Endodermal cell (in vitro differentiated cells): Measurements from ENCODE around the gene STX18. TPM values are rescaled to one million over a fixed set of nuclear protein-coding genes. Genes with fewer than 3 reads are reported as not detected.

Source experiments
- DNase-seq: peaks from one replicate; pipeline ENCODE4 v3.0.0-alpha.2; 2017
- H3K27ac ChIP-seq: 2 replicates; pipeline ENCODE4 v1.5.1; 2013; ENCODE audit warnings: mild to moderate bottlenecking, low read depth, low read length, moderate library complexity
- H3K27me3 ChIP-seq: 2 replicates; pipeline ENCODE4 v1.6.1; 2013; ENCODE audit warnings: mild to moderate bottlenecking, low read length, moderate library complexity; ENCODE audit not compliant: insufficient read depth, control insufficient read depth, poor library complexity, severe bottlenecking
- H3K36me3 ChIP-seq: 2 replicates; pipeline ENCODE4 v1.7.0; 2013; ENCODE audit warnings: mild to moderate bottlenecking, low read length, moderate library complexity; ENCODE audit not compliant: control insufficient read depth, insufficient read depth
- H3K4me1 ChIP-seq: one replicate; pipeline ENCODE4 v1.7.0; 2013; ENCODE audit warnings: low read length; ENCODE audit not compliant: control insufficient read depth, insufficient read depth
- H3K4me3 ChIP-seq: 2 replicates; pipeline ENCODE4 v1.5.1; 2013; ENCODE audit warnings: mild to moderate bottlenecking, low read length, moderate library complexity
- H3K9ac ChIP-seq: 2 replicates; pipeline ENCODE4 v1.6.1; 2013; ENCODE audit warnings: mild to moderate bottlenecking, low read length, moderate library complexity; ENCODE audit not compliant: poor library complexity, severe bottlenecking; ENCODE audit errors: extremely low read depth
- H3K9me3 ChIP-seq: 2 replicates; pipeline ENCODE4 v1.6.1; 2013; ENCODE audit warnings: mild to moderate bottlenecking, low read length, moderate library complexity; ENCODE audit not compliant: control insufficient read depth
- H3K27ac Mint-ChIP-seq: 2 replicates; pipeline ENCODE4 v1.8.0; 2020; ENCODE audit warnings: mixed read lengths
- H3K27me3 Mint-ChIP-seq: 2 replicates; pipeline ENCODE4 v1.8.0; 2021; ENCODE audit warnings: mild to moderate bottlenecking, mixed read lengths; ENCODE audit not compliant: insufficient read depth
- H3K36me3 Mint-ChIP-seq: 2 replicates; pipeline ENCODE4 v1.8.0; 2020; ENCODE audit warnings: low read depth, mixed read lengths
- H3K4me1 Mint-ChIP-seq: 2 replicates; pipeline ENCODE4 v1.8.0; 2020; ENCODE audit warnings: mixed read lengths
- H3K4me3 Mint-ChIP-seq: 2 replicates; pipeline ENCODE4 v1.8.0; 2020; ENCODE audit warnings: mild to moderate bottlenecking, moderate library complexity, mixed read lengths
- H3K9me3 Mint-ChIP-seq: 2 replicates; pipeline ENCODE4 v1.8.0; 2020; ENCODE audit warnings: mild to moderate bottlenecking, mixed read lengths
- WGBS, 2 experiments: methylation state at CpG; one replicate each; pipeline versions ENCODE4 v1.1.5 to v1.1.7; 2013; ENCODE audit warnings: missing lambda C conversion rate in 2 of 2, mixed read lengths in 1 of 2; ENCODE audit not compliant: insufficient coverage in 1 of 2, insufficient read length in 1 of 2; 5-methylcytosine and 5-hydroxymethylcytosine counted together
- total RNA-seq, 2 donors: library from RNA; stranded (reverse); fragmentation: NEBNext Ultra II Directional in 1 of 2; extraction: Animal tissue kit (Norgen Biotek cat#: 25700) in 1 of 2; gene quantifications; 2 replicates in 1 of 2; 3 replicates in 1 of 2; pipeline ENCODE4 v1.2.1, GENCODE V29; 2021
- TF ChIP-seq, protein P1 (sequence below): fragments of 200-600 bp; sonication (generic); conservative IDR thresholded peaks from 2 replicates; pipeline ENCODE4 v1.5.0; 2021; ENCODE audit warnings: antibody characterized with exemption, mild to moderate bottlenecking

STX18 gene
- total RNA-seq, 2 donors from 2014 or later, result 26.9 to 33.3 TPM

DNA sequence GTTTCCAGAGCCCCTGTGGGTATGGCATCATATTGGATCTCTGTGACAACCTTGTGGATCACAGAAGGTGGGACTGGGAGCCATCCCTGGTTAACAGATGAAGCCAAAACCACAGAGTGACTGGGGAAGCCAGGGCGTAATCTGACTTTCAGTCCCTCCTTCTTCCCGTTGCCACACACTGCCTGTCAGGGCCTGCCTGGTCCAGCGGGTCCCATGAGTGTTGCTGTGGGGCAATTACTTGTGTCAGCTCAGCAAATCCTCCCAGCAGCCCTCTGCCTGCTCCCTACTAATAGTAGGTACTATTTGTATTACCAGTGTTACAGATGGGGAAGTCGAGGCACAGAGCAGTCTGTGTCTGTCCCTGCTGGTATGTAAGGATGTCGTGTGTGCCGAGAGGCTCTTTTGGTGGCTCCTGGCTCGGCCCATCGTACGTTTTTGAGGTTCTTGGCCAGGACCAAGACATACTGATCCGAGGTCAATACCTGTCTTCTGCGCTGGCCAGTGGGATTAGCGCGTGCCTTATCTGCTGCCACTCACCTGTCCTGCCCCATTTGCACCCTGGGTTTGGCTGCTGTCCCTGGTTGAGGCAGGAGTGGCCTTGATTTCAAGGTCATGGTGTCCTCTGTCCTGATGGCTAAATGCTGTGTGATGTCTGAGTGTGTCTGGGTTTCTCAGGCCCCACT is 149.2 kb downstream of the STX18 start:
- no peak overlapping the region for H3K4me3 Mint-ChIP-seq
- Histone ChIP-seq H3K9me3 (no peaks in the 10 kb centered on the region), H3K4me1 (no peaks in the 10 kb centered on the region), H3K27ac (no peak overlapping the region), H3K36me3 (no peaks in the 10 kb centered on the region), H3K4me3 (no peak overlapping the region), H3K9ac (no peak overlapping the region), H3K27me3 (peaks cover 62% of the 10 kb centered on the region)
- no peaks in the 10 kb centered on the region for H3K36me3 Mint-ChIP-seq
- no peak for DNase-seq
- no peaks in the 10 kb centered on the region for H3K9me3 Mint-ChIP-seq
- H3K27ac Mint-ChIP-seq, result no peak overlapping the region
- TF ChIP-seq, protein P1, sequence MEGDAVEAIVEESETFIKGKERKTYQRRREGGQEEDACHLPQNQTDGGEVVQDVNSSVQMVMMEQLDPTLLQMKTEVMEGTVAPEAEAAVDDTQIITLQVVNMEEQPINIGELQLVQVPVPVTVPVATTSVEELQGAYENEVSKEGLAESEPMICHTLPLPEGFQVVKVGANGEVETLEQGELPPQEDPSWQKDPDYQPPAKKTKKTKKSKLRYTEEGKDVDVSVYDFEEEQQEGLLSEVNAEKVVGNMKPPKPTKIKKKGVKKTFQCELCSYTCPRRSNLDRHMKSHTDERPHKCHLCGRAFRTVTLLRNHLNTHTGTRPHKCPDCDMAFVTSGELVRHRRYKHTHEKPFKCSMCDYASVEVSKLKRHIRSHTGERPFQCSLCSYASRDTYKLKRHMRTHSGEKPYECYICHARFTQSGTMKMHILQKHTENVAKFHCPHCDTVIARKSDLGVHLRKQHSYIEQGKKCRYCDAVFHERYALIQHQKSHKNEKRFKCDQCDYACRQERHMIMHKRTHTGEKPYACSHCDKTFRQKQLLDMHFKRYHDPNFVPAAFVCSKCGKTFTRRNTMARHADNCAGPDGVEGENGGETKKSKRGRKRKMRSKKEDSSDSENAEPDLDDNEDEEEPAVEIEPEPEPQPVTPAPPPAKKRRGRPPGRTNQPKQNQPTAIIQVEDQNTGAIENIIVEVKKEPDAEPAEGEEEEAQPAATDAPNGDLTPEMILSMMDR, result no peak
- H3K4me1 Mint-ChIP-seq, result no peaks in the 10 kb centered on the region
- WGBS, 2 experiments, result 85 to 89% methylated on average over 10 to 13 of the region's 13 CpGs
- peaks cover 29% of the 10 kb centered on the region for H3K27me3 Mint-ChIP-seq

GRCh38 chr4:4391866-4392265 is 150.0 kb downstream of the STX18 start:
- no peak for DNase-seq
- Mint-ChIP-seq H3K4me3 (no peak overlapping the region), H3K9me3 (no peaks in the 10 kb centered on the region)

GRCh38 chr4:4390515-4391240 is 151.2 kb downstream of the STX18 start:
- H3K9me3 ChIP-seq, result no peaks in the 10 kb centered on the region
- no peak overlapping the region for H3K27ac Mint-ChIP-seq
- H3K27me3 Mint-ChIP-seq, result peaks cover 40% of the 10 kb centered on the region

More at GRCh38 chr4:4391866-4392265, 150.0 kb downstream of the STX18 start:
- Histone ChIP-seq H3K9me3 (no peaks in the 10 kb centered on the region), H3K36me3 (no peaks in the 10 kb centered on the region), H3K27ac (no peak overlapping the region), H3K4me3 (no peak overlapping the region), H3K4me1 (no peaks in the 10 kb centered on the region), H3K9ac (no peak overlapping the region), H3K27me3 (peaks cover 70% of the 10 kb centered on the region)
- H3K27ac Mint-ChIP-seq, result no peak overlapping the region
- WGBS, 2 experiments, result 96 to 100% methylated on average over 2 to 4 of the region's 4 CpGs
- H3K36me3 Mint-ChIP-seq, result no peaks in the 10 kb centered on the region
- H3K4me1 Mint-ChIP-seq, result no peaks in the 10 kb centered on the region
- peaks cover 31% of the 10 kb centered on the region for H3K27me3 Mint-ChIP-seq
- TF ChIP-seq, protein P1, result no peak

More at GRCh38 chr4:4390515-4391240, 151.2 kb downstream of the STX18 start:
- TF ChIP-seq, protein P1, result no peak
- no peaks in the 10 kb centered on the region for H3K36me3 Mint-ChIP-seq
- no peak overlapping the region for H3K4me3 Mint-ChIP-seq
- no peak for DNase-seq
- Histone ChIP-seq H3K27me3 (peaks cover 82% of the 10 kb centered on the region), H3K27ac (no peak overlapping the region), H3K4me3 (no peak overlapping the region), H3K9ac (no peak overlapping the region), H3K4me1 (peaks cover 3% of the 10 kb centered on the region), H3K36me3 (no peaks in the 10 kb centered on the region)
- H3K4me1 Mint-ChIP-seq, result peaks cover 2% of the 10 kb centered on the region
- no peaks in the 10 kb centered on the region for H3K9me3 Mint-ChIP-seq
- WGBS, 2 experiments, result 79 to 92% methylated on average over 4 to 11 of the region's 11 CpGs
